ENCODE results near the gene YKT6.
"Not testable (repeated sequence)": the region's sequence is repeated elsewhere in the genome, so short reads cannot be mapped to it uniquely, and the experiment has no call there.

The YKT6 gene

DNA sequence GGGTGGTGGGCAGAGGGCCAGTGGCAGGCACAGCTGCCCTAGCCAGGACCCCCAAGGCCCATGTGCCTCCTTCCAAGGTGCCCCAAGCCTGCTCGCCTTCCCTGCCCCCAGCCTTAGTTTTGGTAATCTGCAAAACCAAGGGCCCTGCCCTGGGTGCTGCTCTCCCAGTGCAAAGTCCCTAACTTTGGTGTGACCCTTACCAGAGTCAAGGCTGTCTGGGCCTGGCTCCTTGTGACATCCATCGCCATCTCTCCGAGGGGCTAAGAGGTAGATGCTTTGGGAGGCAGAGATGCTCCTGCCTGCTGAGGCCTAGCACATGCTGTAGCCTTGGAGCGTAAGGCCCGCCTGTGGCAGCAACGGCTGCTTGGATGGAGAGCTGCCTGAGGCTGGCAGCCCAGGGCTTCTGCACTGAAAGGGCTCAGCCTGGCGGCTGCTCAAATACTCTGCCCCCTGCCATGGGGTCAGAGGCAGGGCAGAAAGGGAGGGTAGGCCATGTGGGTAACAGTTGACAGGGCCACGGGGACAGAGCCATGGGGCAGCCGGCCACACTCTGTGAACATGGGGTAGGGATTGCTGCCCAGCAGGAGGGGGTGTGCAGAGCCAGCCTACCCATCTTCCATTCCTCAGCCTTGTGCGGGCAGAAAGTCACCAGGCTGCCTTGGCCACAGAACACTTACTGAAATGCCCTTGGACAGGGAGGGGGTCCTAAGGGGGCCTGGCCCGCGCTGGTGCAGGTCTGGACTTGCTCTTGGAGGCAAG lies 41.7 kb upstream of the YKT6 start:
- Histone ChIP-seq H3K4me3 (ENCODE audit: low read length) (no peak overlapping the region), H3K9me3 (ENCODE audit: control insufficient read depth, low read depth, low read length) (no peaks in the 10 kb centered on the region), H3K4me1 (ENCODE audit: control insufficient read depth, low read depth, low read length) (peaks cover 7% of the 10 kb centered on the region), H3K9ac (ENCODE audit: low read length) (no peak overlapping the region), H3K27me3 (ENCODE audit: control insufficient read depth, insufficient read depth, low read length) (no peaks in the 10 kb centered on the region), H3K36me3 (ENCODE audit: control insufficient read depth, low read depth, low read length) (no peaks in the 10 kb centered on the region), H3K27ac (ENCODE audit: low read length) (no peak overlapping the region)

DNA sequence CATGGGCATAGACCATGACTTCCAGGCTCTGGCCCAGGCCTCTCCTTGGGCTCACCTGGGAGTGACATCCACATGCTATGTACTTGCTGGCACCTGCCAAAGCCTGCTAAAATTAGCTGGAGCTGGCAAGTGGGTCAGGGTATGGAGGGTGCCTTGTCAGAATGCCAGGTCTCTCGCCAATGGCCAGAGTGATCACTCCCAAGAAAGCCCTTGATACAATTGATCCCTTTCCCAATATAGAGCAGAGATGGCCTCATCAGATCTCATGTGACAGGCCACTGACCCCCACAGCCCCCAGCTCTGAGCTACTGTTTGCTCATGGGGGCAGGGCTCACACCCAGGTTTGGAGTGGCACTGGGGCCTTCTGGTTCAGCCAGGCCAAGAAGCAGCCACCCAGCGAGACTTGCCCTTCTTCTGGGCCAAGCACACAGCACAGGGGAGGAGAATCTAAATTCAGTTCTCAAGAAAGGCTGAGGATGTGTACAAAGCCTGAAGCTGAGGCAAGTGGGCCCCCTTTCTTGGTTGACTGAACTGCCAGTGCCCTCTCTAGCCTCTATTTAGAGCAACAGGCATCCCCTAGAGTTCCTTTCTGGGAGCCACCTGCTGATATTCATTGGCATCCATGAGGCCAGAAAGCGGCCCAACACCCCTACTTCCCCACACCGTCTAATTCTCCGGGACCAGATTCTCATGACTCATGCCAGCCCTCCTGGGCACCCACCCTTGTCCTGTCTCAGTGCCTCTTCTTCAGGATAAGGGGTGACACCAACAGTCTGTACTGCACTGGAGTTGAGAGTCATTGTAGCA lies 40.8 kb upstream of the YKT6 start:
- no peaks in the 10 kb centered on the region for H3K36me3 ChIP-seq (ENCODE audit: control insufficient read depth, low read depth, low read length)
- peaks cover 7% of the 10 kb centered on the region for H3K4me1 ChIP-seq (ENCODE audit: control insufficient read depth, low read depth, low read length)
- H3K27me3 ChIP-seq (ENCODE audit: control insufficient read depth, insufficient read depth, low read length) = no peaks in the 10 kb centered on the region
- no peaks in the 10 kb centered on the region for H3K9me3 ChIP-seq (ENCODE audit: control insufficient read depth, low read depth, low read length)
- no peak overlapping the region for H3K27ac ChIP-seq (ENCODE audit: low read length)
- H3K4me3 ChIP-seq (ENCODE audit: low read length) = no peak overlapping the region
- H3K9ac ChIP-seq (ENCODE audit: low read length) = no peak overlapping the region

- peaks cover 7% of the 10 kb centered on the region for H3K4me1 ChIP-seq (ENCODE audit: control insufficient read depth, low read depth, low read length)
- no peaks in the 10 kb centered on the region for H3K27me3 ChIP-seq (ENCODE audit: control insufficient read depth, insufficient read depth, low read length)
- H3K4me3 ChIP-seq (ENCODE audit: low read length) = no peak overlapping the region
- no peak overlapping the region for H3K9ac ChIP-seq (ENCODE audit: low read length)
- H3K36me3 ChIP-seq (ENCODE audit: control insufficient read depth, low read depth, low read length) = no peaks in the 10 kb centered on the region
- H3K9me3 ChIP-seq (ENCODE audit: control insufficient read depth, low read depth, low read length) = no peaks in the 10 kb centered on the region
- H3K27ac ChIP-seq (ENCODE audit: low read length) = no peak overlapping the region
These were observed 39.4 kb upstream of the YKT6 start for GRCh38 chr7:44161371-44161770.

- H3K9me3 ChIP-seq (ENCODE audit: control insufficient read depth, low read depth, low read length) = no peaks in the 10 kb centered on the region
- H3K27ac ChIP-seq (ENCODE audit: low read length) = no peak overlapping the region
- no peaks in the 10 kb centered on the region for H3K36me3 ChIP-seq (ENCODE audit: control insufficient read depth, low read depth, low read length)
- H3K4me1 ChIP-seq (ENCODE audit: control insufficient read depth, low read depth, low read length) = peaks cover 7% of the 10 kb centered on the region
- no peaks in the 10 kb centered on the region for H3K27me3 ChIP-seq (ENCODE audit: control insufficient read depth, insufficient read depth, low read length)
- no peak overlapping the region for H3K9ac ChIP-seq (ENCODE audit: low read length)
- no peak overlapping the region for H3K4me3 ChIP-seq (ENCODE audit: low read length)
These were observed 38.6 kb upstream of the YKT6 start for GRCh38 chr7:44162179-44162578.

GRCh38 chr7:44162785-44163395 lies 37.9 kb upstream of the YKT6 start:
- Histone ChIP-seq H3K4me1 (ENCODE audit: control insufficient read depth, low read depth, low read length) (peaks cover 7% of the 10 kb centered on the region), H3K4me3 (ENCODE audit: low read length) (no peak overlapping the region), H3K9ac (ENCODE audit: low read length) (no peak overlapping the region), H3K36me3 (ENCODE audit: control insufficient read depth, low read depth, low read length) (no peaks in the 10 kb centered on the region), H3K9me3 (ENCODE audit: control insufficient read depth, low read depth, low read length) (no peaks in the 10 kb centered on the region), H3K27me3 (ENCODE audit: control insufficient read depth, insufficient read depth, low read length) (no peaks in the 10 kb centered on the region), H3K27ac (ENCODE audit: low read length) (no peak overlapping the region)

GRCh38 chr7:44163591-44163990 lies 37.2 kb upstream of the YKT6 start:
- H3K36me3 ChIP-seq (ENCODE audit: control insufficient read depth, low read depth, low read length) = no peaks in the 10 kb centered on the region
- H3K4me3 ChIP-seq (ENCODE audit: low read length) = no peak overlapping the region
- H3K9me3 ChIP-seq (ENCODE audit: control insufficient read depth, low read depth, low read length) = no peaks in the 10 kb centered on the region
- H3K9ac ChIP-seq (ENCODE audit: low read length) = no peak overlapping the region
- no peak overlapping the region for H3K27ac ChIP-seq (ENCODE audit: low read length)
- H3K27me3 ChIP-seq (ENCODE audit: control insufficient read depth, insufficient read depth, low read length) = no peaks in the 10 kb centered on the region
- peaks cover 7% of the 10 kb centered on the region for H3K4me1 ChIP-seq (ENCODE audit: control insufficient read depth, low read depth, low read length)

DNA sequence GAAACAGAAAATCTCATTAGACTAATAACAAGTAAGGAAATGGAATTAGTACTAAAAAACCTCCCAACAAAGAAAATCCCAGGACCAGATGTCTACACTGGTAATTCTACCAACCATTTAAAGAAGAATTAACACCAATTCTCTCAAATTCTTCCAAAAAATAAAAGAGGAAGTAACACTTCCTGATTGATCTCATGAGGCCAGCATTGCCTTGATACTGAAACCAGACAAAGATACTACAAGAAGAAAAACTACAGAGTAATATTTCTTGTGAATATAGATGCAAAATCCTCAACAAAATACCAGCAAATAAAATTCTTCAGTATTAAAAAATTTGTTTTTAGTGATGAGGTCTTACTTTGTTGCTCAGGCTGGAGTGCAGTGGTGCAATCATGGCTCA lies 32.9 kb upstream of the YKT6 start:
- Histone ChIP-seq H3K9ac (ENCODE audit: low read length) (no peak overlapping the region), H3K27me3 (ENCODE audit: control insufficient read depth, insufficient read depth, low read length) (no peaks in the 10 kb centered on the region)

DNA sequence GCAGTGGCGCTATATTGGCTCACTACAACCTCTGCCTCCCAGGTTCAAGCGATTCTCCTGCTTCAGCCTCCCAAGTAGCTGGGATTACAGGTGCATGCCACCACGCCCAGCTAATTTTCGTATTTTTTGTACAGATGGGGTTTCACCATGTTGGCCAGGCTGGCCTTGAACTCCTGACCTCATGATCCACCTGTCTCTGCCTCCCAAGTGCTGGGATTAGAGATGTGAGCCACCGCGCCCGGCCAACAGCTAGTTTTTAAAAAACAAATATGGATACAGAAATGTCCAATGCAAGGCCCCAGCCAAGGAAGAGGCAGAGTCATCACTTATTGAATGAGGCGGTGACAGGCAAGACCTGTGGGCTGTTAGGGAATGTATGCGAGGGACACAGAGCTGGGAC lies 28.9 kb upstream of the YKT6 start:
- not testable (repeated sequence) for H3K27ac ChIP-seq (ENCODE audit: low read length); H3K4me1 ChIP-seq (ENCODE audit: control insufficient read depth, low read depth, low read length); H3K27me3 ChIP-seq (ENCODE audit: control insufficient read depth, insufficient read depth, low read length); H3K9me3 ChIP-seq (ENCODE audit: control insufficient read depth, low read depth, low read length); H3K9ac ChIP-seq (ENCODE audit: low read length); H3K36me3 ChIP-seq (ENCODE audit: control insufficient read depth, low read depth, low read length); H3K4me3 ChIP-seq (ENCODE audit: low read length)

More for the DNA sequence above, 32.9 kb upstream of the YKT6 start:
- no peaks in the 10 kb centered on the region for H3K36me3 ChIP-seq (ENCODE audit: control insufficient read depth, low read depth, low read length)
- no peak overlapping the region for H3K27ac ChIP-seq (ENCODE audit: low read length)
- H3K4me3 ChIP-seq (ENCODE audit: low read length) = no peak overlapping the region
- no peaks in the 10 kb centered on the region for H3K9me3 ChIP-seq (ENCODE audit: control insufficient read depth, low read depth, low read length)
- H3K4me1 ChIP-seq (ENCODE audit: control insufficient read depth, low read depth, low read length) = peaks cover 7% of the 10 kb centered on the region

DNA sequence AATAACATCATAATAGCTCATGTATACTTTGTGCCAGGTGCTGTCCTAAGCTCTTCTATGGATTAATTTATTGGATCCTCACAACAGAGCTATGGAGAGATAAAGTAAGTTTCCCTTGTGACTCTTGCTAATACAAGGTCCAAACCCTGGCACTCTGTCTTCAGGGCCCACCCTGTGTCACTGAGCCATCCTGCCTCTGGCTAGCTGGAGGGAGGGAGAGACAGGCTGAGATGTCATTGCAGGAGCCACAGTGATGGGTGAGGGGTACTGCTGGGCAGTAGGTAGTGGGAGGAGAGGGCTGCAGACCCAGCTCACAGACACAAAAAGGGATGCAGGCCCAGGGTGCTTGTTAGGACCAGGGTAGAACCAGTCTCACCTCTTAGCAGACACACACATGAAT lies 28.4 kb upstream of the YKT6 start:
- H3K36me3 ChIP-seq (ENCODE audit: control insufficient read depth, low read depth, low read length) = no peaks in the 10 kb centered on the region
- H3K4me1 ChIP-seq (ENCODE audit: control insufficient read depth, low read depth, low read length) = peaks cover 3% of the 10 kb centered on the region
- no peaks in the 10 kb centered on the region for H3K9me3 ChIP-seq (ENCODE audit: control insufficient read depth, low read depth, low read length)
- no peaks in the 10 kb centered on the region for H3K27me3 ChIP-seq (ENCODE audit: control insufficient read depth, insufficient read depth, low read length)
- H3K4me3 ChIP-seq (ENCODE audit: low read length) = no peak overlapping the region
- no peak overlapping the region for H3K27ac ChIP-seq (ENCODE audit: low read length)
- no peak overlapping the region for H3K9ac ChIP-seq (ENCODE audit: low read length)

- H3K9ac ChIP-seq (ENCODE audit: low read length) = no peak overlapping the region
- peaks cover 7% of the 10 kb centered on the region for H3K4me1 ChIP-seq (ENCODE audit: control insufficient read depth, low read depth, low read length)
- H3K27me3 ChIP-seq (ENCODE audit: control insufficient read depth, insufficient read depth, low read length) = no peaks in the 10 kb centered on the region
- no peaks in the 10 kb centered on the region for H3K9me3 ChIP-seq (ENCODE audit: control insufficient read depth, low read depth, low read length)
- H3K36me3 ChIP-seq (ENCODE audit: control insufficient read depth, low read depth, low read length) = no peaks in the 10 kb centered on the region
- H3K27ac ChIP-seq (ENCODE audit: low read length) = no peak overlapping the region
- no peak overlapping the region for H3K4me3 ChIP-seq (ENCODE audit: low read length)
These were observed 27.9 kb upstream of the YKT6 start for GRCh38 chr7:44172803-44173424.

- no peak overlapping the region for H3K4me3 ChIP-seq (ENCODE audit: low read length)
- peaks cover 7% of the 10 kb centered on the region for H3K4me1 ChIP-seq (ENCODE audit: control insufficient read depth, low read depth, low read length)
- H3K27ac ChIP-seq (ENCODE audit: low read length) = no peak overlapping the region
- H3K36me3 ChIP-seq (ENCODE audit: control insufficient read depth, low read depth, low read length) = no peaks in the 10 kb centered on the region
- H3K27me3 ChIP-seq (ENCODE audit: control insufficient read depth, insufficient read depth, low read length) = no peaks in the 10 kb centered on the region
- no peaks in the 10 kb centered on the region for H3K9me3 ChIP-seq (ENCODE audit: control insufficient read depth, low read depth, low read length)
- no peak overlapping the region for H3K9ac ChIP-seq (ENCODE audit: low read length)
These were observed 26.7 kb upstream of the YKT6 start for GRCh38 chr7:44173911-44174693.
